PC-9 (cell line): Measurements from ENCODE around the gene PCDH1. TPM values are rescaled to one million over a fixed set of nuclear protein-coding genes. Genes with fewer than 3 reads are reported as not detected.

Experiments
- BruUV-seq: library from RNA; stranded (reverse); fragments of 400-500 nt; replicated peaks from 2 replicates; lab custom pipeline; 2021; lab: Mats Ljungman, UMichigan
- CTCF ChIA-PET: fragments of 300-600 bp; sonication (Branson Sonifier 250); formaldehyde crosslinking; loops from one replicate; lab custom pipeline; 2022; ENCODE audit warnings: antibody characterized with exemption; lab: Charles Lee
- POLR2A ChIA-PET: fragments of 300-600 bp; sonication (Branson Sonifier 250); formaldehyde crosslinking; loops from one replicate; lab custom pipeline; 2022; ENCODE audit warnings: antibody characterized with exemption; ENCODE audit not compliant: unreplicated experiment; lab: Charles Lee
- DNase-seq, 2 experiments: peaks; one replicate each; pipeline versions ENCODE4 v3.0.0 to v3.0.0-alpha.2; 2015 to 2022; ENCODE audit warnings: mixed read lengths in 1 of 2
- H2AFZ ChIP-seq: fragments of 200-600 bp; sonication (generic); 2 replicates; pipeline ENCODE4 v1.8.1; 2017; ENCODE audit warnings: antibody characterized with exemption
- H3F3A ChIP-seq: fragments of 200-600 bp; sonication (generic); 2 replicates; pipeline ENCODE4 v1.8.1; 2017; ENCODE audit warnings: antibody characterized with exemption, mild to moderate bottlenecking, low read depth; ENCODE audit not compliant: insufficient read depth
- H3K27ac ChIP-seq: fragments of 200-600 bp; sonication (generic); 2 replicates; pipeline ENCODE4 v1.6.1; 2016; ENCODE audit warnings: mixed run types
- H3K27me3 ChIP-seq: fragments of 200-600 bp; sonication (generic); 2 replicates; pipeline ENCODE4 v1.6.1; 2016; ENCODE audit warnings: low read depth, mixed run types; ENCODE audit not compliant: insufficient read depth
- H3K36me3 ChIP-seq: fragments of 200-600 bp; sonication (generic); 2 replicates; pipeline ENCODE4 v1.6.1; 2016; ENCODE audit warnings: low read depth, mixed run types
- H3K4me1 ChIP-seq: fragments of 200-600 bp; sonication (generic); replicated peaks from 2 replicates; pipeline ENCODE4 v1.6.1; 2016; ENCODE audit warnings: mixed run types; ENCODE audit not compliant: insufficient read depth
- H3K4me2 ChIP-seq: fragments of 200-600 bp; sonication (generic); 2 replicates; pipeline ENCODE4 v1.6.1; 2017; ENCODE audit warnings: mixed run types
- H3K4me3 ChIP-seq: fragments of 200-600 bp; sonication (generic); 2 replicates; pipeline ENCODE4 v1.6.1; 2016; ENCODE audit warnings: mixed run types
- H3K79me2 ChIP-seq: fragments of 200-600 bp; sonication (generic); 2 replicates; pipeline ENCODE4 v1.6.1; 2017; ENCODE audit warnings: low read depth, mixed run types
- H3K9me2 ChIP-seq: fragments of 200-600 bp; sonication (generic); 2 replicates; pipeline ENCODE4 v1.8.1; 2017; ENCODE audit warnings: mild to moderate bottlenecking; ENCODE audit not compliant: insufficient read depth
- H3K9me3 ChIP-seq: fragments of 200-600 bp; sonication (generic); 2 replicates; pipeline ENCODE4 v1.8.1; 2016; ENCODE audit warnings: low read depth; ENCODE audit not compliant: insufficient read depth
- H4K20me1 ChIP-seq: fragments of 200-600 bp; sonication (generic); 2 replicates; pipeline ENCODE4 v1.8.1; 2017; ENCODE audit not compliant: insufficient read depth
- CTCF ChIP-seq: fragments of 200-600 bp; sonication (generic); conservative IDR thresholded peaks from 2 replicates; pipeline ENCODE4 v1.6.1; 2017; ENCODE audit warnings: mixed run types, antibody characterized with exemption, mild to moderate bottlenecking, moderate library complexity
- EZH2 ChIP-seq: fragments of 200-600 bp; sonication (generic); IDR thresholded peaks from 2 replicates; pipeline ENCODE4 v1.8.0; 2017; ENCODE audit warnings: antibody characterized with exemption, low read depth
- intact Hi-C: fragments of 100-400 bp; cut with micrococcal nuclease; formaldehyde crosslinking; loops from one replicate; pipeline ENCODE4 v1.10.0; 2022; ENCODE audit not compliant: unreplicated experiment
- total RNA-seq: library from RNA; stranded (reverse); gene quantifications from 2 replicates; pipeline ENCODE4 v1.2.3, GENCODE V29; 2021

The PCDH1 gene
- total RNA-seq, 1 experiment from 2014 or later, result 88.5 TPM

- Histone ChIP-seq H3K9me2 (no peaks in the 10 kb centered on the region), H3K9me3 (no peaks in the 10 kb centered on the region), H4K20me1 (no peaks in the 10 kb centered on the region), H3K4me3 (no peak overlapping the region), H3K36me3 (no peaks in the 10 kb centered on the region), H3K4me2 (no peak overlapping the region), H3K27ac (no peak overlapping the region), H3F3A (no peaks in the 10 kb centered on the region), H3K27me3 (no peaks in the 10 kb centered on the region), H2AFZ (no peak overlapping the region), H3K4me1 (no peaks in the 10 kb centered on the region), H3K79me2 (no peaks in the 10 kb centered on the region)
- DNase-seq, result no peak
- intact Hi-C loops, result no loop called here
- TF ChIP-seq EZH2, result no peak
- TF ChIP-seq CTCF, result no peak
- ChIA-PET CTCF (no interaction called here), POLR2A (interaction anchor here (0.6 kb wide), 1 partner anchor 82 kb away, joined by 4 read pairs; no protein-coding TSS in a partner anchor)
- no TSS peak for BruUV-seq
These were observed 26.3 kb upstream of the PCDH1 start for GRCh38 chr5:141904551-141904950.

DNA sequence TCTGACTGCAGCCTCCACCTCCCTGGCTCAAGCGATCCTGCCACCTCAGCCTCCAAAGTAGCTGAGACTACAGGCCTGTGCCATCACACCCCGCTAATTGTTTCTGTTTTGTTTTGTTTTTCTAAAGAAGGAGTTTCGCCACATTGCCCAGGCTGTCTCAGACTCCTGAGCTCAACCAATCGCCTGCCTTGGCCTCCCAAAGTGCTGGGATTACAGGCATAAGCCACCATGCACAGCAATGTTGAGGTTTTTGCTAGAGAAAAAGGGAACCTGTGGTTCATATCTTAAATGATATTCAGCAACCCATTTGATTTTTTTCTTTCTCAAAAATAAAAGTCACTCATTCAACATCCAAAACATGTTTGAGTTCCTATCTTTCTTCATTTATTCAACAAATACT lies 25.1 kb upstream of the PCDH1 start:
- BruUV-seq, result no TSS peak
- no peak overlapping the region for H3K4me3 ChIP-seq
- H3F3A ChIP-seq, result peaks cover 10% of the 10 kb centered on the region
- H3K9me2 ChIP-seq, result no peaks in the 10 kb centered on the region
- no peak for TF ChIP-seq CTCF
- TF ChIP-seq EZH2, result no peak
- ChIA-PET POLR2A (no interaction called here), CTCF (no interaction called here)
- no peak for DNase-seq
- intact Hi-C loops, result no loop called here
- H3K4me1 ChIP-seq, result peaks cover 8% of the 10 kb centered on the region
- H3K9me3 ChIP-seq, result no peaks in the 10 kb centered on the region
- no peak overlapping the region for H3K27ac ChIP-seq
- H2AFZ ChIP-seq, result no peak overlapping the region
- H4K20me1 ChIP-seq, result no peaks in the 10 kb centered on the region
- H3K4me2 ChIP-seq, result no peak overlapping the region
- H3K27me3 ChIP-seq, result no peaks in the 10 kb centered on the region
- no peaks in the 10 kb centered on the region for H3K79me2 ChIP-seq
- H3K36me3 ChIP-seq, result no peaks in the 10 kb centered on the region

GRCh38 chr5:141902015-141902814 lies 24.0 kb upstream of the PCDH1 start:
- H3K9me2 ChIP-seq, result no peaks in the 10 kb centered on the region
- no peak for DNase-seq
- TF ChIP-seq EZH2, result no peak
- no peak for TF ChIP-seq CTCF
- H3F3A ChIP-seq, result peaks cover 17% of the 10 kb centered on the region
- intact Hi-C loops, result no loop called here
- ChIA-PET POLR2A (interaction anchor here (0.6 kb wide), 1 partner anchor 21 kb away, joined by 3 read pairs; the partner anchor contains the start of gene DELE1), CTCF (no interaction called here)
- H2AFZ ChIP-seq, result no peak overlapping the region
- no peaks in the 10 kb centered on the region for H3K79me2 ChIP-seq
- no peak overlapping the region for H3K4me2 ChIP-seq
- H4K20me1 ChIP-seq, result no peaks in the 10 kb centered on the region
- H3K36me3 ChIP-seq, result no peaks in the 10 kb centered on the region
- no peak overlapping the region for H3K4me3 ChIP-seq
- peaks cover 12% of the 10 kb centered on the region for H3K4me1 ChIP-seq
- no peak overlapping the region for H3K27ac ChIP-seq
- no TSS peak for BruUV-seq
- H3K9me3 ChIP-seq, result no peaks in the 10 kb centered on the region
- no peaks in the 10 kb centered on the region for H3K27me3 ChIP-seq
